H1 (cell line): Measurements from ENCODE around the gene CSPG5. TPM values are rescaled to one million over a fixed set of nuclear protein-coding genes. Genes with fewer than 3 reads are reported as not detected.

Experiments used
- ATF3 ChIP-seq: IDR thresholded peaks from 2 replicates; pipeline ENCODE4 v1.6.1; 2011; ENCODE audit warnings: low read depth, mild to moderate bottlenecking, low read length; ENCODE audit not compliant: insufficient read depth
- BACH1 ChIP-seq: IDR thresholded peaks from 2 replicates; pipeline ENCODE4 v1.6.1; 2012; ENCODE audit warnings: low read length, improper control_type of control experiment
- CBX8 ChIP-seq: fragments of 300-800, 300-1000 bp; sonication (generic); IDR thresholded peaks from 2 replicates; pipeline ENCODE4 v1.7.1; 2016; ENCODE audit warnings: low read depth, low read length, borderline replicate concordance
- CHD1 ChIP-seq: IDR thresholded peaks from 2 replicates; pipeline ENCODE4 v1.6.1; 2012; ENCODE audit warnings: low read depth, low read length, improper control_type of control experiment
- GABPA ChIP-seq: IDR thresholded peaks from 2 replicates; pipeline ENCODE4 v1.6.1; 2011; ENCODE audit warnings: mild to moderate bottlenecking, low read length, moderate library complexity, borderline replicate concordance; ENCODE audit not compliant: insufficient read depth
- HDAC2 ChIP-seq, 2 experiments: fragments of 300-600 bp in 1 of 2; sonication (generic) in 1 of 2; IDR thresholded peaks; 2 replicates each; pipeline ENCODE4 v1.6.1; 2011 to 2012; ENCODE audit warnings: low read depth in 2 of 2, low read length in 2 of 2, mild to moderate bottlenecking in 2 of 2, moderate library complexity in 2 of 2, borderline replicate concordance in 1 of 2, inconsistent platforms in 1 of 2
- KDM4A ChIP-seq: IDR thresholded peaks from one replicate; pipeline ENCODE4 v1.7.1; 2012; ENCODE audit warnings: low read depth, mild to moderate bottlenecking, moderate library complexity, low read length, inconsistent platforms; ENCODE audit not compliant: severe bottlenecking
- NRF1 ChIP-seq: IDR thresholded peaks from 2 replicates; pipeline ENCODE4 v1.6.1; 2011; ENCODE audit warnings: mild to moderate bottlenecking, low read depth, low read length, improper control_type of control experiment
- RBBP5 ChIP-seq: IDR thresholded peaks from 2 replicates; pipeline ENCODE4 v1.7.1; 2012; ENCODE audit warnings: low read depth, mild to moderate bottlenecking, inconsistent platforms, low read length, moderate library complexity, borderline replicate concordance
- RXRA ChIP-seq: IDR thresholded peaks from 2 replicates; pipeline ENCODE4 v1.6.1; 2011; ENCODE audit warnings: low read depth, mild to moderate bottlenecking, low read length, moderate library complexity; ENCODE audit not compliant: insufficient read depth
- SIX5 ChIP-seq: IDR thresholded peaks from 2 replicates; pipeline ENCODE4 v1.6.1; 2011; ENCODE audit warnings: mild to moderate bottlenecking, low read depth, low read length
- SP4 ChIP-seq: IDR thresholded peaks from 2 replicates; pipeline ENCODE4 v1.6.1; 2012; ENCODE audit warnings: low read length, inconsistent platforms
- TEAD4 ChIP-seq: IDR thresholded peaks from 2 replicates; pipeline ENCODE4 v1.6.1; 2012; ENCODE audit warnings: low read depth, low read length, inconsistent platforms, mixed read lengths
- polyA plus RNA-seq, 7 experiments: library from polyadenylated mRNA; depleted of rRNA in 3 of 7; stranded (reverse) in 5 of 7; unstranded in 2 of 7; fragments of >200 nt in 5 of 7; fragments of 200-250 nt in 2 of 7; gene quantifications; 1 replicate in 5 of 7; 2 replicates in 1 of 7; 4 replicates in 1 of 7; pipeline versions ENCODE4 v1.2.1 to v1.2.3, GENCODE V29; 2011 to 2013; ENCODE audit warnings: missing spikeins in 2 of 7, mixed read lengths in 2 of 7
- total RNA-seq: library from RNA; stranded (reverse); fragmentation: NEBNext Ultra II Directional; extraction: Animal tissue kit (Norgen Biotek cat#: 25700); gene quantifications from 2 replicates; pipeline ENCODE4 v1.2.1, GENCODE V29; 2021

Gene CSPG5
- total and polyA plus RNA-seq, 2 of the 8 experiments (the other 6 are each of a cell fraction or from before 2014, with no cell fraction given), result 2.1 to 7.4 TPM

- TF ChIP-seq SIX5 (peak; percentile 74), BACH1 (peak; percentile 61), GABPA (peak; percentile 90), NRF1 (peak; percentile 96), CBX8 (no peak), CHD1 (no peak), SP4 (peak; percentile 69; the same call in 1 of the 2 replicates), HDAC2 (IDR thresholded peaks at IDR 0.05; ENCODE audit: borderline replicate concordance in 1 of 2, low read depth in 2 of 2, low read length in 2 of 2) (peak in 1 of 2 experiments; percentile 34; a peak in 1 of 4 replicates), KDM4A (peak; percentile 76), RBBP5 (no peak), TEAD4 (0 out of 2 replicates have a peak, but pooled peaks have one; percentile 15), ATF3 (0 out of 2 replicates have a peak, but pooled peaks have one; percentile 29), RXRA (no peak)
Observed at GRCh38 chr3:47513125-47513929, 65.3 kb downstream of the CSPG5 start, which contains the start of gene ELP6 (continued).
